ENCODE data around the gene SOHLH2.

Gene SOHLH2

GRCh38 chr13:36214163-36214921, at the start of gene SOHLH2:
TSS of gene SOHLH2 (minus strand) at chr13:36214556. CDS start at chr13:36214526, 30 bp downstream.
- no peak for FAIRE-seq
- DNase-seq (ENCODE audit: extremely low spot score, insufficient read length, low read depth): no peak

GRCh38 chr13:36261976-36262375, 47.6 kb upstream of the SOHLH2 start:
- FAIRE-seq (no peak), DNase-seq (ENCODE audit: extremely low spot score, insufficient read length, low read depth) (no peak)

GRCh38 chr13:36261011-36261410, 46.7 kb upstream of the SOHLH2 start:
- FAIRE-seq (no peak), DNase-seq (ENCODE audit: extremely low spot score, insufficient read length, low read depth) (no peak)

GRCh38 chr13:36259361-36260137, 45.2 kb upstream of the SOHLH2 start:
- no peak for FAIRE-seq

GRCh38 chr13:36258831-36259230, 44.5 kb upstream of the SOHLH2 start:
- FAIRE-seq: no peak

More at GRCh38 chr13:36259361-36260137, 45.2 kb upstream of the SOHLH2 start:
- DNase-seq (ENCODE audit: extremely low spot score, insufficient read length, low read depth): no peak

GRCh38 chr13:36251526-36251925, 37.2 kb upstream of the SOHLH2 start:
- no peak for FAIRE-seq
- no peak for DNase-seq (ENCODE audit: extremely low spot score, insufficient read length, low read depth)

More at GRCh38 chr13:36258831-36259230, 44.5 kb upstream of the SOHLH2 start:
- DNase-seq (ENCODE audit: extremely low spot score, insufficient read length, low read depth): no peak

- no peak for FAIRE-seq
Observed at GRCh38 chr13:36251017-36251416, 36.7 kb upstream of the SOHLH2 start.

GRCh38 chr13:36248700-36249099, 34.3 kb upstream of the SOHLH2 start:
- FAIRE-seq: no peak
- DNase-seq (ENCODE audit: extremely low spot score, insufficient read length, low read depth): no peak

More at GRCh38 chr13:36251017-36251416, 36.7 kb upstream of the SOHLH2 start:
- no peak for DNase-seq (ENCODE audit: extremely low spot score, insufficient read length, low read depth)

- FAIRE-seq (no peak), DNase-seq (ENCODE audit: extremely low spot score, insufficient read length, low read depth) (no peak)
Observed at GRCh38 chr13:36244990-36245389, 30.6 kb upstream of the SOHLH2 start.

- FAIRE-seq (no peak), DNase-seq (ENCODE audit: extremely low spot score, insufficient read length, low read depth) (no peak)
Observed at GRCh38 chr13:36244073-36244472, 29.7 kb upstream of the SOHLH2 start.

- no peak for DNase-seq (ENCODE audit: extremely low spot score, insufficient read length, low read depth)
- no peak for FAIRE-seq
Observed at GRCh38 chr13:36242761-36243160, 28.4 kb upstream of the SOHLH2 start.

GRCh38 chr13:36231236-36231635, 16.9 kb upstream of the SOHLH2 start:
- FAIRE-seq (no peak), DNase-seq (ENCODE audit: extremely low spot score, insufficient read length, low read depth) (no peak)

- no peak for DNase-seq (ENCODE audit: extremely low spot score, insufficient read length, low read depth)
- FAIRE-seq: no peak
Observed at GRCh38 chr13:36224730-36225129, 10.4 kb upstream of the SOHLH2 start.

- DNase-seq (ENCODE audit: extremely low spot score, insufficient read length, low read depth): no peak
- FAIRE-seq: no peak
Observed at GRCh38 chr13:36219883-36220282, 5.5 kb upstream of the SOHLH2 start.

GRCh38 chr13:36217456-36217855, 3.1 kb upstream of the SOHLH2 start:
- FAIRE-seq (no peak), DNase-seq (ENCODE audit: extremely low spot score, insufficient read length, low read depth) (no peak)

- no peak for FAIRE-seq
- no peak for DNase-seq (ENCODE audit: extremely low spot score, insufficient read length, low read depth)
Observed at GRCh38 chr13:36212789-36213188, 1.6 kb downstream of the SOHLH2 start.

- DNase-seq (ENCODE audit: extremely low spot score, insufficient read length, low read depth): no peak
Observed at GRCh38 chr13:36211567-36211966, 2.8 kb downstream of the SOHLH2 start.

GRCh38 chr13:36210738-36211137, 3.6 kb downstream of the SOHLH2 start:
- no peak for DNase-seq (ENCODE audit: extremely low spot score, insufficient read length, low read depth)
- FAIRE-seq: no peak

More at GRCh38 chr13:36211567-36211966, 2.8 kb downstream of the SOHLH2 start:
- no peak for FAIRE-seq

GRCh38 chr13:36207672-36208071, 6.7 kb downstream of the SOHLH2 start:
- FAIRE-seq (no peak), DNase-seq (ENCODE audit: extremely low spot score, insufficient read length, low read depth) (no peak)

GRCh38 chr13:36193151-36193855, 21.1 kb downstream of the SOHLH2 start:
- no peak for FAIRE-seq
- no peak for DNase-seq (ENCODE audit: extremely low spot score, insufficient read length, low read depth)

GRCh38 chr13:36192166-36192565, 22.2 kb downstream of the SOHLH2 start:
- FAIRE-seq: no peak
- no peak for DNase-seq (ENCODE audit: extremely low spot score, insufficient read length, low read depth)
